Tibial artery (tissue), 4 donors: ENCODE results near the gene TEX51.

ENCODE experiments used
- DNase-seq, 2 donors: peaks; one replicate each; pipeline ENCODE4 v3.0.0-alpha.2; 2019
- H3K27ac ChIP-seq, 2 donors: fragments of 200-600 bp; sonication (generic) in 1 of 2; 1 replicate in 1 of 2; 2 replicates in 1 of 2; pipeline ENCODE4 v1.5.1; 2018 to 2019; ENCODE audit warnings: mild to moderate bottlenecking in 1 of 2
- H3K27me3 ChIP-seq, 2 donors: fragments of 200-600 bp; sonication (generic) in 1 of 2; one replicate each; pipeline versions ENCODE4 v1.5.1 to v1.6.0; 2016 to 2019
- H3K36me3 ChIP-seq, 3 donors: fragments of 200-600 bp; sonication (generic) in 2 of 3; one replicate each; pipeline ENCODE4 v1.5.1; 2016 to 2019; ENCODE audit warnings: mild to moderate bottlenecking in 2 of 3
- H3K4me1 ChIP-seq, 4 donors: fragments of 200-600 bp; sonication (generic) in 2 of 4; 1 replicate in 3 of 4; 2 replicates in 1 of 4; pipeline ENCODE4 v1.5.1; 2016 to 2019
- H3K4me3 ChIP-seq, 2 donors: fragments of 200-600 bp; sonication (generic) in 1 of 2; 1 replicate in 1 of 2; 2 replicates in 1 of 2; pipeline ENCODE4 v1.5.1; 2018 to 2019; ENCODE audit warnings: mild to moderate bottlenecking in 2 of 2
- H3K9me3 ChIP-seq, 3 donors: fragments of 200-600 bp; sonication (generic) in 1 of 3; one replicate each; pipeline ENCODE4 v1.5.1; 2016 to 2019
- intact Hi-C: fragments of 100-400 bp; cut with DNase I; formaldehyde crosslinking; loops from one replicate; pipeline ENCODE4 v1.15.0; 2023; ENCODE audit warnings: low total_unique reads
- TF ChIP-seq, protein P1 (sequence below), 2 experiments: fragments of 200-600 bp in 1 of 2; fragments of 450-650 bp in 1 of 2; IDR thresholded peaks; one replicate each; pipeline ENCODE4 v1.5.1; 2017 to 2019; ENCODE audit warnings: antibody characterized with exemption in 2 of 2, mild to moderate bottlenecking in 1 of 2, moderate library complexity in 1 of 2

The TEX51 gene

DNA sequence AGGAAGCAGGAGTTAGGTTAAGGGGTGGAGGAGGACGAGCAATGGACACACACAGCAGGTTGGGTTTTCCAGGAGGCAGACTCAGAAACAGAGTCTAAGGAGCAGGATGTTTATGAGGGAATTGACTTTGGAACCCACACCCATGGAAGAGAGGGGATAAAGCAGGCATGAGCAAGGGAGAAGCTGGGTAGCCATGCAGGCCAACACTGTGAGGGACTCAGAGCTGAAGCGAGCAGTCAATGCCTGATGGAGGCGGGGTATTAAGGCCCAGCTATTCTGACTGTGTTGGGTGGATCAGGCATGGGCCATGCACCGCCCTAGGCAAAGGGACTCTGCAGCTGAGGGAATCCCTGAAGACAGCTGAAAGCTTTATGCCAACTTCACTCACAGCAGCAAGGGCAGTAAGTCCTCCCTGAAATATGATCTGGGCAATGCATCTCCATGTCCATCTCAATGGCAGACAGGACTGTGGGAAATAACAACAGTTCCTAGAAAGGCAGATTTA, 37.6 kb downstream of the TEX51 start:
- H3K4me3 ChIP-seq = no peak overlapping the region
- peaks cover 0 to 14% of the 10 kb centered on the region in 2 donors for H3K27me3 ChIP-seq
- no peaks in the 10 kb centered on the region for H3K36me3 ChIP-seq
- no peaks in the 10 kb centered on the region for H3K4me1 ChIP-seq
- DNase-seq = no peak
- TF ChIP-seq, protein P1, sequence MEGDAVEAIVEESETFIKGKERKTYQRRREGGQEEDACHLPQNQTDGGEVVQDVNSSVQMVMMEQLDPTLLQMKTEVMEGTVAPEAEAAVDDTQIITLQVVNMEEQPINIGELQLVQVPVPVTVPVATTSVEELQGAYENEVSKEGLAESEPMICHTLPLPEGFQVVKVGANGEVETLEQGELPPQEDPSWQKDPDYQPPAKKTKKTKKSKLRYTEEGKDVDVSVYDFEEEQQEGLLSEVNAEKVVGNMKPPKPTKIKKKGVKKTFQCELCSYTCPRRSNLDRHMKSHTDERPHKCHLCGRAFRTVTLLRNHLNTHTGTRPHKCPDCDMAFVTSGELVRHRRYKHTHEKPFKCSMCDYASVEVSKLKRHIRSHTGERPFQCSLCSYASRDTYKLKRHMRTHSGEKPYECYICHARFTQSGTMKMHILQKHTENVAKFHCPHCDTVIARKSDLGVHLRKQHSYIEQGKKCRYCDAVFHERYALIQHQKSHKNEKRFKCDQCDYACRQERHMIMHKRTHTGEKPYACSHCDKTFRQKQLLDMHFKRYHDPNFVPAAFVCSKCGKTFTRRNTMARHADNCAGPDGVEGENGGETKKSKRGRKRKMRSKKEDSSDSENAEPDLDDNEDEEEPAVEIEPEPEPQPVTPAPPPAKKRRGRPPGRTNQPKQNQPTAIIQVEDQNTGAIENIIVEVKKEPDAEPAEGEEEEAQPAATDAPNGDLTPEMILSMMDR (IDR thresholded peaks at IDR 0.05) = no peak
- H3K9me3 ChIP-seq = peaks cover 0 to under 1% (median 0%) of the 10 kb centered on the region in 3 donors
- intact Hi-C loops = no loop called here
- no peak overlapping the region for H3K27ac ChIP-seq

DNA sequence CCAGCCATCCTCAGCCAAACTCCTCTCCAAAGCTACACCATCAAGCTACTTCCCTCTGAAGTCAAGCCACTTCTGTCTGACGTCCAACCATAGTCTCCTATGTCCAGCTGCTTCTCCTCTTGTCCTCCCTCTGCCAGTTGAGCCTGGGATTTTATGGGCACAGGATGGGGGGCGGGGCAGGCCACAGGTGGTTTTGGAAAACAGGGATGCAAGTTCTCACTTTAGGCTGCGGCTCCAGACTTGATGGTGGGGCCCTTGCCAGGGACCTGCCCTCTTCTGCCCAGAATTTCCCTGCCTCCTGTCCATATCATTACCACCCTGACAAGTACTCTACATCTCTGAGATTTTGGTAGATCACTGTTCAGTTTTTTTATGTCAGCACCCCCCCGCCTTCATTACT, 41.6 kb downstream of the TEX51 start:
- intact Hi-C loops = no loop called here
- DNase-seq = no peak
- Histone ChIP-seq H3K27me3 (peaks cover 0 to 14% of the 10 kb centered on the region in 2 donors), H3K36me3 (no peaks in the 10 kb centered on the region), H3K9me3 (no peaks in the 10 kb centered on the region), H3K4me1 (no peaks in the 10 kb centered on the region), H3K27ac (no peak overlapping the region), H3K4me3 (no peak overlapping the region)
- TF ChIP-seq, protein P1 (IDR thresholded peaks at IDR 0.05) = no peak

DNA sequence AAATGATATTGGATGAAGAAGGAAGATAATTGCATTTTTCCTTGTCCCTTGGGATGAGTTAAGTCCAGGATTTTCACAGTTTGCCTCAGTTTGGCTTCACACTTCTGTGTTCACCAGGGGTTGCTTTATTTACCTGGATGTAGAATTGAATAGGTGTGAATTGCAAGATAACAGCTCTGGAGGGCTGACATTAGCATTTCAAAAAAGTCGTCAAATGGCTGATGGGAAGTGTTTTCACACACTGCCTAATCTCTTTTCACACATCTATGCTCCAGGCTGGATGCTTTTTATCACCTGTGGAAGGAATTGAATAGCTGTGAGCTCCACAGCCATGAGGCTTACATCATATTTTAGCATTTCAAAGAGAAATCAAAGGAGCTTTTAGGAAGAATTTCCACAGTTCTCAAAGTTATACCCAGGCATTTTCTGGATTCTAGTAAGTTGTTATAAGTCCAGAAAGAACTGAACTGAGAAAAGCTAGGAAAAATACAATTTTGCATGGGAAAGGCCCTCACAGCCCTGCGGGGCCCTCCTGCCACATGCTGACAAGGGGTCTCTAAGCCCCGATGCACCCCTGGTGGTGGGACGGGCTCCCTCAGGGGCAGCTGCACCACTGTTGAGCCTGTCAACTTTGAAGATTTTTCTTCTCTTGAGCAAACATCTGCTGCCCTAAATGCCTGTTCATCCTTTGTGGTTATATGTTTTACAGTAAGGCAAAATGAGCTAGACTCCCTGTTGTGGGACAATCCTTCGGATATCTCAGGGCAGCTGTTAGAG, 43.9 kb downstream of the TEX51 start:
- H3K36me3 ChIP-seq = no peaks in the 10 kb centered on the region
- TF ChIP-seq, protein P1 (IDR thresholded peaks at IDR 0.05) = no peak
- DNase-seq = no peak
- H3K9me3 ChIP-seq = no peaks in the 10 kb centered on the region
- H3K27ac ChIP-seq = no peak overlapping the region
- peaks cover 0 to 15% of the 10 kb centered on the region in 2 donors for H3K27me3 ChIP-seq
- H3K4me3 ChIP-seq = no peak overlapping the region
- intact Hi-C loops = no loop called here
- H3K4me1 ChIP-seq = no peaks in the 10 kb centered on the region

DNA sequence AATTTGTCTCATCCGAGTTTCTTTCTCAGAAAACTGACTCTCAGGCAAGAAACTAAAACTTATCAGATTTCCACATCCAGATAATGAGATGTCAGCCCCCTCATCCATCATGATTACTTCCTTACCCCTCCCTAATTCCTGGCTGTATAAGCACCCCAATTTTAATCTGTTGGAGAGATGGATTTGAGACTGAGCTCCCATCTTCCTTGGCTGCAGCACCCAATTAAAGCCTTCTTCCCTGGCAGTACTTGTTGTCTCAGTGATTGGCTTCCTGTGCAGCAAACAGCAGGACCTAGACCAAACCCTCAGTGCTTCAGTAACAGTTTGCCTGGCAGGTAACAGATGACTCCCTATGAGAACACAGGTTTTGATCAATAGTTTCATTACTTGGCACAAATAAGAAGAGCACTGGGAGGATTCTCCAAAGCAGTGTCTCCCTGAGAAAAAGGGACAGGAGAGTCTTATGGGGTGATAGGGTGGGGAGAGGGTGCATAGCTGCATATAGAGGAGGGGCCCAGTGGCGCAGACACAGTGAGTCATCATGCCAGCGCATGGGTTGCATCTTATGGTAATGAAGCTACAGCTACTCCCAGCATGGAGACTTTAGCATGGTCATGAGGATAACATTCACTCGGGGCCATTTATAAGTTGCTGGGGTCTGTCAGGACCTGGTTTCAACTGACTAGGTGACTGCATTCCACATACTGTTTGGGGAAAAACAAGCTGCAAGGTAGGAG, 45.1 kb downstream of the TEX51 start:
- Histone ChIP-seq H3K4me3 (no peak overlapping the region), H3K27ac (no peak overlapping the region), H3K4me1 (no peaks in the 10 kb centered on the region), H3K36me3 (no peaks in the 10 kb centered on the region), H3K9me3 (no peaks in the 10 kb centered on the region), H3K27me3 (peaks cover 0 to 15% of the 10 kb centered on the region in 2 donors)
- intact Hi-C loops = no loop called here
- DNase-seq = no peak
- TF ChIP-seq, protein P1 (IDR thresholded peaks at IDR 0.05) = no peak

DNA sequence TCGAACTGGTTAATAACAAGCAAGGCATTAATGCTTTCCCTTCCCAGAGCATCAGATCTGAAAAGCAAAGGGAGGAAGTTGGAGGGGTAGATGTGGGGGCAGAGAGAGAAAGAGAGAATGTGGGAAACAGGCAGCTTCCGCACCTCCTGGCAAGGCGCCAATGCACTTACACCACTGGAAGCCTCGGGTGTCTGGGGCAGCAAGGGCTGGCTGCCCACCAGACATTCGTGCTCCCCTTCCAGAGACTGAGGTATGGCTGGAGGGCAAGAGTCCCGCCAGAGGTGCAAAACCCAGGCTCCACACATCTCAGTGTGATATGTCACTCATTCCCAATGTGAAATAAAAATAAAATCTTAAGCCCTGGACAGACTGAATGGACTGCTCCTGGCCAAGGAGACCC, 46.4 kb downstream of the TEX51 start:
- no peak overlapping the region for H3K27ac ChIP-seq
- TF ChIP-seq, protein P1 (IDR thresholded peaks at IDR 0.05) = no peak
- no peaks in the 10 kb centered on the region for H3K4me1 ChIP-seq
- H3K4me3 ChIP-seq = no peak overlapping the region
- intact Hi-C loops = no loop called here
- H3K27me3 ChIP-seq = peaks cover 0 to 16% of the 10 kb centered on the region in 2 donors
- no peak for DNase-seq
- H3K36me3 ChIP-seq = no peaks in the 10 kb centered on the region
- no peaks in the 10 kb centered on the region for H3K9me3 ChIP-seq
